Activated CD4-positive, alpha-beta T cell treated with anti-CD3 and anti-CD28 coated beads, Interleukin-2, Interleukin-4, amounts not matched to agents 100 ng/mL and 50 ng/mL, durations not matched to agents 16 hours and 8 hours (primary cell): ENCODE measurements around the gene PLEKHA6.

ENCODE experiments used
- DNase-seq: peaks from one replicate; pipeline ENCODE4 v3.0.0-alpha.2; 2020; ENCODE audit warnings: low spot score

PLEKHA6 gene

DNA sequence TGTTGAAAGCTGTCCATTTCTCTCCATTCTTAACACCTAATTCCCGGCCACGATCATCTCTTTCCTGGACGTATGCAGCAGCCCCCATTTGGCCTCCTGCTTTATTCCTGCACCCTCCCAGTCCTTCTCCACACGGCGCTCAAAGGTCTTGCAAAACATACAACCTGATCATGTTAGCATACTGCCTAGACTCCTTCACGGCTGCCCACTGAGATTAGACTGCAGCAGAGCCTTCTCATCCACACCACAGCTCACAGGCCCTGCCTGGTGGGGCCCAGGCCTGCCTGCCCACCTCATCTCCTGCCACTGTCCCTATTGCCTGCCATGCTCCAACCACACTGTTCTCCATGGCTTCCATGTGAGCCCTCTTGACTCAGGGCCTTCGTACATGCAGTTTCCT, 148.7 kb downstream of the PLEKHA6 start:
- DNase-seq = no peak

- peak; percentile 63 for DNase-seq
Measured at GRCh38 chr1:204207136-204207616, 152.6 kb downstream of the PLEKHA6 start.

DNA sequence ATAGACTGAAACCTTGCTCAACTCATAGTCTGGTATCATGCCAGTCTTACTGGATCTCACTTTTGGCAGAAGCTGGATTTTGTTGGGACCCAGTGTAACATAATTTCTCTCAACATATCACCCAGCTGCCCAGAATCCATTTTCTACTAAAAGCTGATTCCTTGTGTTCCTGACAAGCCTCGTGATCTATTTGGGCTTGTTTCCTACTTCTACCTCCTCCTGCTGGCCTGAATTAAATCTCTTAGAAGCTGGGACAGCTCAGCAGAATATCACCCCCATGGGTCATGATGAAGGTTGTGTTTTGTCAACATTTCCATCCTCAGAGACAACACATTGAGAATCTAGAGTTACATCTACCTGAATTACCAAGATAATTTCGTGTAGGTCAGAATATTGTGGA, 153.6 kb downstream of the PLEKHA6 start:
- no peak for DNase-seq

DNA sequence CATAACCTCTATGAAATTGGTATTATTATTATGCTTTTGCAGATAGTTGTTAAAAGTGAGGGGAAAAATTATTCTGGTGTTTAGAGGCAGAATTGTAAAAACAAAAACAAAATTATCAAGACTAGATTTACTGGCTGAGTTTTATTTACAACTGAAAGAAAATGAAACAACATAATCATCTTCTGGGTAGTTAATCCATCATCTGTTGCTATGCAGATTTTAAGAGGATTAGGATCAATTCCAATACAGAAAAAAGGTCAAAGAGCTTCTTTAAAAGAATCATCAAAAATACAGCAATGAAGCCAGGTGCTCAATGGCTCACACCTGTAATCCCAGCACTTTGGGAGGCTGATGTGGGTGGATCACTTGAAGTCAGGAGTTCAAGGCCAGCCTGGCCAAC, 154.2 kb downstream of the PLEKHA6 start:
- DNase-seq = no peak

DNA sequence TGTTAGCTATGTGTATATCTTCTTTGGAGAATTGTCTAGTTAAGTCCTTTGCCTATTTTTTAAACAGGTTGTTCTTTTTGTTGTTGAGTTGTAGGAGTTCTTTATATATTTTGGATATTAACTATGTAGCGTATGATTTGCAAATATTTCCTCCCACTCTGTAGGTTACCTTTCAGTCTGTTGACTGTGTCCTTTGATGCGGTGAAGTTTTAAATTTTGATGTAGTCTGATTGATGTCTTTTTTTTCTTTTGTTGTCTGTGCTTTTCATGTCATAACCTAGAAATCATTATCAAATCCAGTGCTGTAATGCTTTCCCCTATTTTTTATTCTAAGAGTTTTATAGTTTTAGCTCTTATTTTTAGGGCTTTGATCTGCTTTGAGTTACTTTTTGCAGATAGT, 154.8 kb downstream of the PLEKHA6 start:
- DNase-seq = no peak

GRCh38 chr1:204203206-204203767, 156.4 kb downstream of the PLEKHA6 start:
- DNase-seq = no peak

DNA sequence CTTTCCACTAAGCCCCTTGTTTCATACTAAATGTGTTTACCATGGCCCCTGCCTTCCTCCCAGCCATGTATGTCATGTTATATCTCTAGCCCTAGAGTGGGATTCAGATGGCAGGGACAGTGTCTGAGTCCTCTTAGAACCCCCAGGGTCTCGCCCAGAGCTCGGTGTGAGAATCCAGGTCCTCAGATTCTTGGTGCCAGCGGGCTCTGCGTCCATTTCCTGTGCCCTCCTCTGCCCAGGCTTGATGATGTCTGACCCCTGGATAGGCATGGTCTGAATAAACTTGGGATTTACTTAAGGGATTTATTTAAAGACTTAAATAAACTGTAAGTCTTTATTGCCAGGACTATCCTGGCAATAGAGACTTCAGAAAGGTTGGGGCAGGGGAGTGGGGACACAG, 157.2 kb downstream of the PLEKHA6 start:
- DNase-seq = no peak

DNA sequence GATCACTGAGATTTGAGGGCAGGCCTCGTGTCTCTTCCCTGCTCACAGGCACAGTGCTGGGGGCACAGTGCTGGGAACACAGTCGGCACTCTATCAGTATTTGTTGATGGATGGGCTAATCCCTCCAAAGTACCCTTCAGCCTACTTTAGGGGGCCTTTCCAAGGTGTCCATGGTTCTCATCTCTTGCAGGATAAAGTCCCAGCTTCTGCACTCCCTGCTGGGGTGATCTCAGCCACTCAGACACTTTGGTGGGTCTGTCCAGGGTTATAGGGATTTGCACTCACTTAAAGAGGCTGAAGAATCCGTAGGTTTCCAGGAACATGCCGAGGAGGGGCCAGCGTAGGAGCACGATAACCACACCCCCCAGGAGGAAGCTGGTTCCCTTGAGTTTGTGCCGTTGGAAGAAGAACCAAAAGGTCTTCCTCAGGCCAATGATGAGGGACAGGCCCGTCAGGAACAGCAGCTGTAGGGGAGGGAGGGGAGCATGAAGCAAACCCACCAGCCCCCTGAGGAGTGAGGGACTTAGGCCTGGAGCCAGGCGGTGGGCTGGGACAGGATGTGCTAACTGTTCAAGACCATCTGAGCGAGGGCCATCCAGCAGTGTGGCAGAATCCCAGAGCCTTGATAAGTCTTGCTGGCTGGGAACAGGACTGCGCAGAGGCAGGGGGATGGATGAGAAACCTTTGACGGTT, 158.2 kb downstream of the PLEKHA6 start:
- no peak for DNase-seq

- DNase-seq = no peak
Measured at GRCh38 chr1:204199579-204199978, 160.2 kb downstream of the PLEKHA6 start.

GRCh38 chr1:204198348-204199340, 161.1 kb downstream of the PLEKHA6 start:
- DNase-seq = no peak

DNA sequence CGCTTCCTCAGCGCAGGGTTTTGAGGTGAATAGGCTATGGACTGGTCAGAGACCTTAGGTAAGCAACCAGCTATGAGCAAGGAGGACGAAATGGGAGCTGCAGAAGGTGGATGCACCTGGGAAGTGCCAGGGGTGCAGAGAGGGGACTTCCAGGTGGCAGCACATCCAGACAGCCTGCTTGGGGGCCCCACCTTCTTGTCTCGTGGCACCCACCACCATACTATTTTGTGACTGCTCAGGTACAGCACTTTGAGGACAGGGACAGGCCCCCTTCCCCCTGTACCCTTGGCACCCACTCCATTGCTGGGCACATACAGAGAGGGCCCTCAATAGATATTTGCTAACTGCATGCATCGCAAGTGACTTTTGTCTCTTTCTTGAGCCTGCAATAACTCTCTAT, 162.7 kb downstream of the PLEKHA6 start:
- DNase-seq = no peak

GRCh38 chr1:204196068-204196795, 163.5 kb downstream of the PLEKHA6 start, which contains the start of gene KISS1:
Gene KISS1, minus strand, starts transcription at chr1:204196491. Its CDS starts 3,615 bp downstream, at chr1:204192876.
- no peak for DNase-seq

GRCh38 chr1:204194771-204195170, 165.0 kb downstream of the PLEKHA6 start:
- DNase-seq = no peak

- no peak for DNase-seq
Measured at GRCh38 chr1:204194080-204194479, 165.6 kb downstream of the PLEKHA6 start.

DNA sequence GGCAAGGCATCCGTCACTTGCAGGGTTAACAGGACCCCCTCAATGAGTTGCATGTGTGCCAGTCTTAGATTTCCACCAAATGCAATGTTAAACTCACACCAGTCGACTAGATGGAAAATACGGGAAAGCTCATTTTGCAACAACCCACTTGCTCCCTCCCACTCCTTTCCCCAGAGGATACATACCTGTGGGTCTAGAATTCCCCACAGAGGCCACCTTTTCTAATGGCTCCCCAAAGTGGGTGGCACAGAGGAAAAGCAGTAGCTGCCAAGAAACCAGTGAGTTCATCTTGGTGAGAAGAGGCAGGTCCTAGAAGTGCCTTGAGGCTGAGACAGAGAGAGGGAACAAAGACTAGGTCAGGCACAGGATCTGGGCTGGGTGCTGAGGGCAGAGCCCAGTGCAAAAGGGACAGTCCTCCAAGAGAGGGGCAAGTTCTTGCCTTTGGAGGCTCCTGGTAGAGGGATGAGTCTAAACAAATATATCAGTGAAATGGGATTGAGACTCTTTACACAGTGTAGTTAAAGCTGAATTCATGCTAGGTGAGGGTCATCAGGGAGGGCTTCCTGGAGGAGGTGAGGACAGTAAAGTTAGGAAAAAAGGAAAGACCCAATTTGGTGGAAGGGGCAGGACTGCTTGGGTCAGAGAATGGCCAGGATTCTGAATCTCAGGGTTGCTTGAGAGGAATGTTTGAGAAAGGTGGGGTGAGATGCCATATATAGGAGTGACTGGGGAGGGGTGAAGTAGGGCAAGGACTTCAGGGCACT, 167.0 kb downstream of the PLEKHA6 start:
- no peak for DNase-seq

DNA sequence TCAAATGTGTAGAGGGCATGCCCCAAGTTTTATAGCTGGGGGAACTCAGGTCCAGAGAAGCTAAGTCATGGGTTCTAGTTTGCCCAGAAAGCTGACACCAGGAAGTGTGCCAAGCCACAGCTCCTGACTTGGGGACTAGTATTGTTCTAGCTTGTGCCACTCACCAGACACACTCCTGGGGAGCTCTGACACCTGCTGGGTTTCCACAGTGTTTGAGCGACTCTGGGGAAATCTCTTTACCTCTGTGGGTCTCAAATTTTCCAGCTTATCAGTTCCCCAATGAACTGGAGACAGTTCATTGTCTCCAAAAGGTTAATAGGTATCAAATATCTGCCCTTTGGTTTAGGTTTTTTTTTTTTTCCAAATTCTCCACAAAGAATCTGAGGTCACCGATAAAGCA, 167.7 kb downstream of the PLEKHA6 start:
- DNase-seq = no peak

- DNase-seq = no peak
Measured at GRCh38 chr1:204191456-204191855, 168.3 kb downstream of the PLEKHA6 start.

- peak; percentile 4 for DNase-seq
Measured at GRCh38 chr1:204190212-204191211, 169.2 kb downstream of the PLEKHA6 start.

- DNase-seq = peak; percentile 1
Measured at GRCh38 chr1:204188959-204189639, 170.6 kb downstream of the PLEKHA6 start.
